OCI-LY3 (cell line): Measurements from ENCODE around the gene NCKAP5.

Source experiments
- H2AFZ ChIP-seq: fragments of 200-600, 300-600 bp; shearing (Covaris generic); 2 replicates; pipeline ENCODE4 v1.6.0; 2014; ENCODE audit warnings: antibody characterized with exemption, low read depth, low read length
- H3K27ac ChIP-seq: fragments of 200-600, 300-600 bp; sonication (generic); 2 replicates; pipeline ENCODE4 v1.5.1; 2014; ENCODE audit warnings: mild to moderate bottlenecking, low read length, moderate library complexity, mixed read lengths
- H3K27me3 ChIP-seq: fragments of 200-600, 300-600 bp; sonication (generic); 2 replicates; pipeline ENCODE4 v1.6.1; 2014; ENCODE audit warnings: low read depth, low read length, mixed read lengths
- H3K36me3 ChIP-seq: fragments of 200-600, 300-600 bp; sonication (generic); replicated peaks from 2 replicates; pipeline ENCODE3; 2014; ENCODE audit warnings: low read depth, low read length, mixed read lengths
- H3K4me1 ChIP-seq: fragments of 300-600, 200-600 bp; sonication (generic); 2 replicates; pipeline ENCODE4 v1.6.1; 2014; ENCODE audit warnings: low read length, mixed read lengths
- H3K4me2 ChIP-seq: fragments of 200-600, 300-600 bp; sonication (generic); 2 replicates; pipeline ENCODE4 v1.6.1; 2014; ENCODE audit warnings: low read length, mixed read lengths
- H3K4me3 ChIP-seq: fragments of 300-600, 200-600 bp; sonication (generic); 2 replicates; pipeline ENCODE4 v1.5.1; 2014; ENCODE audit warnings: antibody characterized with exemption, mild to moderate bottlenecking, low read length, moderate library complexity
- H3K79me2 ChIP-seq: fragments of 300-600, 200-600 bp; shearing (Covaris generic); 2 replicates; pipeline ENCODE4 v1.6.1; 2014; ENCODE audit warnings: mild to moderate bottlenecking, low read length, mixed read lengths
- H3K9ac ChIP-seq: fragments of 300-600, 200-600 bp; shearing (Covaris generic); 2 replicates; pipeline ENCODE4 v1.6.0; 2014; ENCODE audit warnings: mild to moderate bottlenecking, low read length, moderate library complexity
- H3K9me3 ChIP-seq: fragments of 200-600, 300-600 bp; shearing (Covaris generic); 2 replicates; pipeline ENCODE4 v1.6.1; 2014; ENCODE audit warnings: low read length, mixed read lengths; ENCODE audit not compliant: insufficient read depth
- H4K20me1 ChIP-seq: fragments of 200-600, 300-600 bp; sonication (generic); 2 replicates; pipeline ENCODE4 v1.6.1; 2016; ENCODE audit warnings: low read length, mixed read lengths; ENCODE audit not compliant: insufficient read depth
- CTCF ChIP-seq: fragments of 200-600, 300-600 bp; sonication (generic); IDR thresholded peaks from 2 replicates; pipeline ENCODE4 v1.5.1; 2014; ENCODE audit warnings: antibody characterized with exemption, low read length, low read depth
- EZH2phosphoT487 ChIP-seq: fragments of 200-600 bp; shearing (Covaris generic); IDR thresholded peaks from 2 replicates; pipeline ENCODE4 v1.6.1; 2018; ENCODE audit warnings: antibody characterized with exemption, mixed run types, low read depth

The NCKAP5 gene

GRCh38 chr2:133270550-133270949 is 297.7 kb downstream of the NCKAP5 start:
- Histone ChIP-seq H3K4me2 (no peak overlapping the region), H4K20me1 (no peaks in the 10 kb centered on the region), H3K79me2 (no peaks in the 10 kb centered on the region), H3K27ac (no peak overlapping the region), H3K9me3 (no peaks in the 10 kb centered on the region), H3K4me1 (0 out of 2 replicates have a peak, but pooled peaks cover 3% of the 10 kb centered on the region), H3K36me3 (no peaks in the 10 kb centered on the region), H2AFZ (no peak overlapping the region), H3K9ac (no peak overlapping the region), H3K4me3 (no peak overlapping the region), H3K27me3 (no peaks in the 10 kb centered on the region)
- TF ChIP-seq EZH2phosphoT487 (no peak), CTCF (no peak)

DNA sequence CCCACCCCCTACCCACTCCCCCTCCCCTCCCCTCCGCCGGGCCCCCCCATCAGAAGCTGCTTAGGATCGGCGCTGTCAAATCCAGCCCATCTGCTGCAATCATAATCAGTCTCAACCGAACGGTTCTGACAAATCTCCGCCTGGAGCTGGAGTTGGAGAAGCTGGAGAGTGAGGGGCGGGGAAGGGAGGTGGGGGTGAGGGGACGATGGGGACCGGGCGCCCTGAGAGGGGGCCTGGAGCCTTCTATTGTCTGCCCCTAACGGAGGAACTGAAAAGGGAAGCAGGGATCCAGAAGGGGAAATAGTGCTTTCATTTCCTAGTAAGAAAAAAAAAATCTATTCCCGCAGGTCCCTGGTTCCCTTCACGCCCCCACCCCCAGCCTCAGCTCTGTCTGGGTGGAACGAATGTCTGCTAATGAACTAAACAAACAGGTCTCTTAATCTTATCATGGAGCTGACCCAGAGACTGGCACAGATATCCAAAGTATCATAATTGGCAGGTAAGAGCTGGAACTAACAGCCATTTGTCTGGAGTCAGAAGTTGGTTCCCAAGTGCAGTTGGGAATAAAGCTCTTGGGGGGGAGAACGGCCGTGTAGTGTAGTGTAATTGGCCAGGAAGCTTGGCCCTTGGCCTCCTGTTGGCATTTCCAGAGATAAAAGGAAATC is 301.2 kb downstream of the NCKAP5 start:
- no peaks in the 10 kb centered on the region for H3K27me3 ChIP-seq
- no peaks in the 10 kb centered on the region for H3K36me3 ChIP-seq
- H2AFZ ChIP-seq = no peak overlapping the region
- 0 out of 2 replicates have a peak, but pooled peaks cover 3% of the 10 kb centered on the region for H3K4me1 ChIP-seq
- TF ChIP-seq CTCF (no peak), EZH2phosphoT487 (no peak)
- H3K4me3 ChIP-seq = no peak overlapping the region
- H3K79me2 ChIP-seq = no peaks in the 10 kb centered on the region
- no peak overlapping the region for H3K4me2 ChIP-seq
- no peak overlapping the region for H3K27ac ChIP-seq
- H4K20me1 ChIP-seq = no peaks in the 10 kb centered on the region
- H3K9me3 ChIP-seq = no peaks in the 10 kb centered on the region
- no peak overlapping the region for H3K9ac ChIP-seq

DNA sequence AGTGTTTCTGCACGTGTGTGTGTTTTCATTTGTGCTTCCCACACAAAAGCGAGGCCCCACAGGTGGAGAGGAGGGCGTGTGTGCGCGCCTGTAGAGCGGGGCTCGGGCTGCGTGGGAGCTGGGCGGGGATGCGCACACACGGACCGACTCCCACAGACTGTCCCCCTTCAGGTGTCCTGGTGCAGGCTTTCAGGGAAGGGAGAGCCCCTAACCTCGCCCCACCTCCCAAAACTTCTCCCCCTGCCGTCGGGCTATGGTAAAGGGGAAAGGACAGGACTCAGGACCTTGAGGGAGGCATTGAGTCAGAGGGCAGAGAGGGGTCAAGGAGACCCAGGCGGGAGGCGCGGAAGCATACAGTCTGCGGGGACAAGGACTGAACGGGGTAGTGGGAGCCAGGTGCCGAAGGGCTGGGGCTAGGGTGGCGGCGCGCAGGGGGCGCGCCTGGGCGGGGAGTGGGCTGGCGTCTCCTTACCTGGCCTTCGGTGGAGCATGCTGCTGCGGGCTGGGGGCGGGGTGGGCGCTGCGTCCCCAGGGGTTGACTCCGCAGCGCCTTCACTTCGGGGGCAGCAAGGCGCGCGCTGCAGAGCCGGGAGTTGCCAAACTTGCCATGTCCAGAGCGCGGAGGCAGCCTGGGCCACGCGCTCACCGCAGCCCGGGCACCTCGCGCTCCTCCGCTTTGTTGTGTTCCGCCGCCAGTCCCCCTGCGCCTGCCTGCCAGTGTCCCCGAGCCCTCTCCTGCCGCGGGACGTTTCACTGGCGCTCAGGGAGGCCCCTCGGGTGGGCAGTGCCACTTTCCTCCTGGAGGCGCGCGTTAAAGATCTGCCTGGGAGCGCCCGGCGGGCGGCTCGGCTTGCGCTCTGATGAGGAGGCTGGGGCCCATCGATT is 302.0 kb downstream of the NCKAP5 start:
- H3K79me2 ChIP-seq = no peaks in the 10 kb centered on the region
- no peak overlapping the region for H3K9ac ChIP-seq
- no peak overlapping the region for H3K4me2 ChIP-seq
- no peaks in the 10 kb centered on the region for H3K27me3 ChIP-seq
- no peak overlapping the region for H3K27ac ChIP-seq
- H3K4me1 ChIP-seq = 0 out of 2 replicates have a peak, but pooled peaks cover 3% of the 10 kb centered on the region
- no peak for TF ChIP-seq CTCF
- TF ChIP-seq EZH2phosphoT487 = no peak
- no peak overlapping the region for H3K4me3 ChIP-seq
- H3K9me3 ChIP-seq = no peaks in the 10 kb centered on the region
- no peak overlapping the region for H2AFZ ChIP-seq
- H4K20me1 ChIP-seq = no peaks in the 10 kb centered on the region
- no peaks in the 10 kb centered on the region for H3K36me3 ChIP-seq

- H3K4me2 ChIP-seq = no peak overlapping the region
- H3K4me3 ChIP-seq = no peak overlapping the region
- no peaks in the 10 kb centered on the region for H3K36me3 ChIP-seq
- H3K9me3 ChIP-seq = no peaks in the 10 kb centered on the region
- no peak for TF ChIP-seq EZH2phosphoT487
- no peak for TF ChIP-seq CTCF
- H3K9ac ChIP-seq = no peak overlapping the region
- H2AFZ ChIP-seq = no peak overlapping the region
- H3K4me1 ChIP-seq = 0 out of 2 replicates have a peak, but pooled peaks cover 3% of the 10 kb centered on the region
- no peaks in the 10 kb centered on the region for H3K79me2 ChIP-seq
- no peak overlapping the region for H3K27ac ChIP-seq
- H4K20me1 ChIP-seq = no peaks in the 10 kb centered on the region
- no peaks in the 10 kb centered on the region for H3K27me3 ChIP-seq
Observed at GRCh38 chr2:133265432-133265949, 302.8 kb downstream of the NCKAP5 start.
